ENCODE measurements around the gene HIBCH.

HIBCH gene

GRCh38 chr2:190256087-190256486, 63.5 kb downstream of the HIBCH start:
- Histone ChIP-seq H3K27me3 (replicated peaks) (no peaks in the 10 kb centered on the region), H3K36me3 (replicated peaks) (peaks cover 2% of the 10 kb centered on the region), H3K27ac (no peak overlapping the region), H3K4me3 (ENCODE audit: low read depth, low read length) (no peak overlapping the region)
- DNase-seq: no peak
- no peak for TF ChIP-seq CTCF (IDR thresholded peaks at IDR 0.05; ENCODE audit: low read depth, low read length, missing control alignments)
- in situ Hi-C loops (cut with HindIII; ENCODE audit: low pct_ligation_motif_present, low sequenced_read_pairs): no loop called here

DNA sequence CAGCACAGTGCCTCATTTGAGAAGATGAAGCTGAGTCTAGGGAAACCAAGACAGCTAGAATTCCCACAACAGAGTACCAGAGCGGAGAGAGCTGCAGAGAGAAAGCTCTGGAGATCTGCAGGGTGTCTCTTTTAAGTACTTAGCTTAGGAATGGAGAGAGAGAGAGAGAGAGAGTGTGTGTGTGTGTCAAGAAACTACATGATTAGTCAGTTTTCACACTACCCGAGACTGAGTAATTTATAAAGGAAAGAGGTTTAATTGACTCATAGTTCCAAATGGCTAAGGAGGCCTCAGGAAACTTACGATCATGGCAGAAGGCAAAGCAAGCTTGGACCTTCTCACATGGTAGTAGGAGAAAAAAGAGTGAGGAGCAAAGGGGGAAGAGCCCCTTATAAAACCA, 64.0 kb downstream of the HIBCH start:
- Histone ChIP-seq H3K27me3 (replicated peaks) (no peaks in the 10 kb centered on the region), H3K4me3 (ENCODE audit: low read depth, low read length) (no peak overlapping the region), H3K36me3 (replicated peaks) (peaks cover 2% of the 10 kb centered on the region), H3K27ac (no peak overlapping the region)
- no peak for DNase-seq
- in situ Hi-C loops (cut with HindIII; ENCODE audit: low pct_ligation_motif_present, low sequenced_read_pairs): no loop called here
- no peak for TF ChIP-seq CTCF (IDR thresholded peaks at IDR 0.05; ENCODE audit: low read depth, low read length, missing control alignments)

DNA sequence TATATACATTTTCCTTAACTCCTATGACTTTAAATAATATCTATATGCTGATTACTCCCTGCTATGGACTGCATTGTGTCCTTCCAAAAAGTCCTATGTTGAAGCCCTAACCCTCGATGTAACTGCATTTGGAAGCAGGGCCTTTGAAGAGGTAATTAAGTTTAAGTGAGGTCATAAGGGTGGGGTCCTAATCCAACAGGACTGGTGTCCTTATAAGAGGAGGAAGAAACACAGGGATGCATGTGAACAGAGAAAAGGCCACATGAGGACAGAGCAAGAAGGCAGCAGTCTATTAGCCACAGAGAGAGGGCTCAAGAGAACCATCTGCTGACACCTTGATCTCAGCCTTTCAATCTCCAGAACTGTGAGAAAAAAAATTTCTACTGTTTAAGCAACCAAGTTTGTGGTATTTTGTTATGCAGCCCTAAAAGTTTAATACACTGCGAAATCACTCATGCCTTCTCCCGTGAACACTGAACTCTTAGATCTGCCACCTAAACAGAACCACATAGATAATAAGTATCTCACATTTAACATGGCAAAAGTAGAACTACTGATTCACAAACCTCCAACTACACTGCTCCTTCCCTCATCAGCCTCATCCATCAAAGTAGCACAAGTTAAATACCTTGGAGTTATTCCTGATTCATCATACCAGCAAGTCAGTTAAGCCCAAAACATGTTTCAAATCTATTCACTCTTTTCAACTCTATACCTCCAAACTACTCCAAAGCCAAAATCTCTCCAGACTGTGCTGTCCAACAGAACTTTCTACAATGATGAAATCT, 65.4 kb downstream of the HIBCH start:
- no peak for DNase-seq
- Histone ChIP-seq H3K36me3 (replicated peaks) (peaks cover 2% of the 10 kb centered on the region), H3K27ac (no peak overlapping the region), H3K27me3 (replicated peaks) (no peaks in the 10 kb centered on the region), H3K4me3 (ENCODE audit: low read depth, low read length) (no peak overlapping the region)
- in situ Hi-C loops (cut with HindIII; ENCODE audit: low pct_ligation_motif_present, low sequenced_read_pairs): no loop called here
- no peak for TF ChIP-seq CTCF (IDR thresholded peaks at IDR 0.05; ENCODE audit: low read depth, low read length, missing control alignments)

GRCh38 chr2:190250421-190250820, 69.2 kb downstream of the HIBCH start:
- Histone ChIP-seq H3K27ac (no peak overlapping the region), H3K27me3 (replicated peaks) (no peaks in the 10 kb centered on the region), H3K4me3 (ENCODE audit: low read depth, low read length) (no peak overlapping the region), H3K36me3 (replicated peaks) (peaks cover 2% of the 10 kb centered on the region)
- in situ Hi-C loops (cut with HindIII; ENCODE audit: low pct_ligation_motif_present, low sequenced_read_pairs): no loop called here
- no peak for DNase-seq
- no peak for TF ChIP-seq CTCF (IDR thresholded peaks at IDR 0.05; ENCODE audit: low read depth, low read length, missing control alignments)

- DNase-seq: no peak
- Histone ChIP-seq H3K27me3 (replicated peaks) (no peaks in the 10 kb centered on the region), H3K4me3 (ENCODE audit: low read depth, low read length) (no peak overlapping the region), H3K36me3 (replicated peaks) (peaks cover 2% of the 10 kb centered on the region), H3K27ac (no peak overlapping the region)
- no peak for TF ChIP-seq CTCF (IDR thresholded peaks at IDR 0.05; ENCODE audit: low read depth, low read length, missing control alignments)
- in situ Hi-C loops (cut with HindIII; ENCODE audit: low pct_ligation_motif_present, low sequenced_read_pairs): no loop called here
Measured at GRCh38 chr2:190235551-190236075, 84.0 kb downstream of the HIBCH start.
